Measurements from ENCODE around the gene ANAPC2. TPM values are rescaled to one million over a fixed set of nuclear protein-coding genes. Genes with fewer than 3 reads are reported as not detected.

ANAPC2 gene
- total RNA-seq, 1 donor from 2014 or later = 20.5 TPM

GRCh38 chr9:137152844-137153405 lies 35.4 kb downstream of the ANAPC2 start:
- peaks cover 5% of the 10 kb centered on the region for H3K27me3 ChIP-seq (ENCODE audit: control insufficient read depth, insufficient read depth, low read length)
- FAIRE-seq = peak; percentile 97

GRCh38 chr9:137150617-137151457 lies 37.5 kb downstream of the ANAPC2 start:
- DNase-seq (ENCODE audit: low read depth) = no peak
- TF ChIP-seq CTCF (IDR thresholded peaks at IDR 0.05; ENCODE audit: insufficient read depth, low read length, severe bottlenecking) = no peak
- Histone ChIP-seq H3K36me3 (ENCODE audit: control insufficient read depth, insufficient read depth, low read length) (no peaks in the 10 kb centered on the region), H3K4me3 (ENCODE audit: low read depth, low read length) (no peak overlapping the region), H3K27me3 (ENCODE audit: control insufficient read depth, insufficient read depth, low read length) (peaks cover 2% of the 10 kb centered on the region)
- no peak for FAIRE-seq

More at GRCh38 chr9:137152844-137153405, 35.4 kb downstream of the ANAPC2 start:
- TF ChIP-seq CTCF (IDR thresholded peaks at IDR 0.05; ENCODE audit: insufficient read depth, low read length, severe bottlenecking) = no peak
- Histone ChIP-seq H3K4me3 (ENCODE audit: low read depth, low read length) (no peak overlapping the region), H3K36me3 (ENCODE audit: control insufficient read depth, insufficient read depth, low read length) (no peaks in the 10 kb centered on the region)
- DNase-seq (ENCODE audit: low read depth) = no peak

DNA sequence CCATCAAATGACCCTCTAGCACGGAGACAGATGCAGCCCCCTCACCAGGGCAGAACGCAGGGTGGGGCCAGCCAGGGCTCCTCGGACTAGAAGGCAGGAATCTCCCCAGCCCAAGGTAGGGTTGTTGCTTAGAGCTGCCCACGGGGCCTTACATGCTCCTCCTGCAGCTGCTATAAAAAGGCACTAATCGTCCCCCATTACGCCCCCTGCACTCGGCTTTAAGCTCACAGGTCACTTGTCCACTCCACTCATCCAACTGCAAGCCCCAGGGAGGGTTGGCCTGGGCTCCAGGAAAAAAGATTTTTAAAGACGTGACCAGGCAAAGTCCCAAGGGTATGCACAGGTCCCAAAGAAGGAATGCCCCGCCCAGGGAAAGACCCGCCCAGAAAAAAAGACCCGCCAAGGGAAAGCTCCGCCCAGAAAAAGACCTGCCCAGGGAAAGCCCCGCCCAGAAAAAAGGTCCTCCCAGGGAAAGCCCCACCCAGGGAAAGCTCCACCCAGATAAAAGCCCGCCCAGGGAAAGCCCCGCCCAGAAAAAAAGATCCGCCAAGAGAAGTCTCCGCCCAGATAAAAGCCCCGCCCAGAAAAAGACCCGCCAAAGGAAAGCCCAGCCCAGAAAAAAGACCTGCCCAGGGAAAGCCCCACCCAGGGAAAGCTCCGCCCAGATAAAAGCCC lies 38.3 kb downstream of the ANAPC2 start:
- Histone ChIP-seq H3K36me3 (ENCODE audit: control insufficient read depth, insufficient read depth, low read length) (no peaks in the 10 kb centered on the region), H3K27me3 (ENCODE audit: control insufficient read depth, insufficient read depth, low read length) (no peaks in the 10 kb centered on the region), H3K4me3 (ENCODE audit: low read depth, low read length) (no peak overlapping the region)
- no peak for FAIRE-seq
- TF ChIP-seq CTCF (IDR thresholded peaks at IDR 0.05; ENCODE audit: insufficient read depth, low read length, severe bottlenecking) = no peak
- DNase-seq (ENCODE audit: low read depth) = no peak

DNA sequence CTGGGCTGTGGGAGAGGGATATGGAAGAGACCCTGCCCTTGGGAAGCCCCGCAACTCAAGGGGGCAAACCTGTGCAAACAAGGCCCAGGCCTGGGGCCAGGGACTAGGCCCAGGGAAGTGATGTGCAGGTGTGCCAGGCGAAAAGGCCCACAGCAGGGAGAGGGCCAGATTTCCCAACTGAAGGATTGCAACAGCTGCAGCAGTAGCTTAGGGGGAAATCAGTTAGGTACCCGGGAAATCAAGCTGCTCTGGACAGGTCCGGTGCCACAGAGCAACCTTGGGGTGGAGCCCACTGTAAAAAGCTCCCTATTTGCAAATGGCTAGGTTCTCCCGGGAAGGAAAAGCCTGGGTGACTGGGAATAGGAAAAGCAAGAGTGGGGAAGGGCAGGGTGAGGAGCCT lies 39.0 kb downstream of the ANAPC2 start:
- Histone ChIP-seq H3K4me3 (ENCODE audit: low read depth, low read length) (no peak overlapping the region), H3K27me3 (ENCODE audit: control insufficient read depth, insufficient read depth, low read length) (no peaks in the 10 kb centered on the region), H3K36me3 (ENCODE audit: control insufficient read depth, insufficient read depth, low read length) (no peaks in the 10 kb centered on the region)
- no peak for TF ChIP-seq CTCF (IDR thresholded peaks at IDR 0.05; ENCODE audit: insufficient read depth, low read length, severe bottlenecking)
- FAIRE-seq (no peak), DNase-seq (ENCODE audit: low read depth) (no peak)

- TF ChIP-seq CTCF (IDR thresholded peaks at IDR 0.05; ENCODE audit: insufficient read depth, low read length, severe bottlenecking) = no peak
- FAIRE-seq = no peak
- no peak overlapping the region for H3K4me3 ChIP-seq (ENCODE audit: low read depth, low read length)
These were observed 39.7 kb downstream of the ANAPC2 start for GRCh38 chr9:137148661-137149060.

More at GRCh38 chr9:137148661-137149060, 39.7 kb downstream of the ANAPC2 start:
- Histone ChIP-seq H3K36me3 (ENCODE audit: control insufficient read depth, insufficient read depth, low read length) (no peaks in the 10 kb centered on the region), H3K27me3 (ENCODE audit: control insufficient read depth, insufficient read depth, low read length) (peaks cover 2% of the 10 kb centered on the region)
- DNase-seq (ENCODE audit: low read depth) = no peak

Measured in bronchial epithelial cell (primary cell).